GM04504 (cell line): ENCODE results near the gene CYBA.
A peak's percentile ranks its signal among the peaks of the same experiment; 100 is the strongest.
"Not testable (repeated sequence)": the region's sequence is repeated elsewhere in the genome, so short reads cannot be mapped to it uniquely, and the experiment has no call there.

Experiments
- DNase-seq: peaks from one replicate; pipeline ENCODE4 v3.0.0-alpha.2; 2012; ENCODE audit warnings: low read depth

The CYBA gene

GRCh38 chr16:88686062-88686438, 35.2 kb upstream of the CYBA start:
- no peak for DNase-seq

DNA sequence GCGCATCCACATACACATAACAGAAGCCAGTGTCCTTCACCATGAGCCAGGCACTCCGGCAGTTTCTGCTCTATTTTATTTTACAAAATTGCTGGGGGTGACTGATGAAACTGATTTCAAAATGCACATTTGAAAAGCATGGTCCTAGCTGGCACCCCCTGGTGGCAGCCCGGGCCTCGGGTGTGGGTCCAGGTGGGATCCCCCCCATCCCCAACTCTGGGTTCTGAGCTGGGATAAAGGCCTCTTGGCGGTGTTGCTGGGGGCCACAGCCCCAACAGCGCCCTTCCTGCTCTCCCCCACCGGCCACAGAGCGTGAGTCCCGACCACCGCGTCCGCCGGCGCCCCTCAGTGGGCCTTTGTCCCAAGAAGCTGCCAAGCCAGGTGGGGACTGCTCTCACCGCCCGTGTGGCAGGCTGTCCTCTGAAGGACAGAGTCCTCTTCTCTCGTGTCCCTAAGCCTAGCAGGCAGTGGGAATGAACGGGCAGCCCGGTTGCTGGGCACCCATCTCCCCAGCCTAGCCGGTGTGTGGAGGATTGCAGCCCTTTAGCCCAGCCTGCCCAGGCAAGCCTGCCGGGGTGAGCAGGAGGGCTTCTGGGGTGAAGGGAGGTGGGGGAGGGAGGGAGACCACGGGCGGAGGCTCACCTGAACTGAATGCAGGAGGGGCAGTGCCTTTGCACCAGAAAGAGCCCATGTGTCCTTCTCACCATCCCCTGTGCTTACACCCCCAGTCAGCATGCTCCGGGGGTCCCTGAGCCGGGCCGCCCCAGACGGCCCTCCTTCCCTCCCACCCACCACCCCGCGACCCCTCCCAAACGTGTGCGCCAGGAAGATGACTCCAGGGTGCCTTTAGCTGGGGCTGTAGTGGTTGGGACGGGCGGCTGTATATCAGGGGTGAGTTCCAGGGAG, 34.6 kb upstream of the CYBA start:
- no peak for DNase-seq

GRCh38 chr16:88684569-88685155, 33.8 kb upstream of the CYBA start:
- no peak for DNase-seq

GRCh38 chr16:88681709-88682451, 31.0 kb upstream of the CYBA start:
- no peak for DNase-seq

DNA sequence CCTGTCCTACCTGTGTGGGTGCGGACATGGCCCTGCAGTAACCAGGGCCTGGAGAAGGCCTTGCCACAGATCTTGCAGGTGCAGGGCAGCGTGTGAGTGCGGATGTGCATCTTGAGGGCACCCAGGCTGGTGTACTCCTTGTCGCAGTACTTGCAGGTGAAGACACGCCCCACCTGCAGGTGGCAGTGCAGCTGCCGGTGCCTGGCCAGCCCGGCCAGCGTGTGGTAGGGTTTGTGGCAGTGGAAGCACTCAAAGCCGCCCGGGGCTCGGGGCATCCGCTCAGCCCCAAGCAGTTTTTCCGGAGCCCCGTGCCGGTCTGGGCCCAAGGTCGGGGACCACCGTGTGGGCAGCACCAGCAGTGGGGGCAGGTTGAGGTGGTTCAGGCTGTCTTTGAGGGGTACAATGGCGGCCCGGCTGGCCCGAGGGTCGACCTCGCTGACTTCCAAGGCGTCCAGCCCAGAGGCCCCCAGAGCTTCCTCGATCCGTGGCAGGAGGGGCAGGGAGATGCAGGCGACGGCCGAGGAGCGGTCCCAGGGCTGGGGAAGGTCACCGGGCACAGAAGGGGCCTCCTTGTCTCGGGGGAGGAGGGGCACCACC, 30.3 kb upstream of the CYBA start:
- DNase-seq = no peak

DNA sequence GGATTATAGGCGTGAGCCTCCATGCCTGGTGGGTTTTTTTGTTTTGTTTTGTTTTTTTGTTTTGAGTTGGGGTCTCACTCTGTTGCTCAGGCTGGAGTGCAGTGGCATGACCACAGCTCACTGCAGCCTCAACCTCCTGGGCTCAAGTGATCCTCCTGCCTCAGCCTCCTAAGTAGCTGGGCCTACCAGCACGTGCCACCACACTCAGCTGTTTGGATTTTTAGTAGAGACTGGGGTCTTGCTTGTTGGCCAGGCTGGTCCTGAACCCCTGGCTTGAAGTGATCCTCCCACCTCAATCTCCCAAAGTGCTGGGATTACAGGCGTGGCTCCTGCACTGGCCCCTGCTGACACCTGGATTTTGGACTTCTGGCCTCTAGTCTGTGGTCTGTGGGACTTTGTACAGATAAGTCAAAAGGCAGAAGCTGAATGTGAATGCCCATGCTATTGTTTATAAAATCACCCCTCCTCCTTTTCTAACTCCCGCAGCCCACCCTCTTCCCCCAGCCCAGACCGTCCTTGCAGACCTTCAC, 29.8 kb upstream of the CYBA start:
- DNase-seq = no peak

DNA sequence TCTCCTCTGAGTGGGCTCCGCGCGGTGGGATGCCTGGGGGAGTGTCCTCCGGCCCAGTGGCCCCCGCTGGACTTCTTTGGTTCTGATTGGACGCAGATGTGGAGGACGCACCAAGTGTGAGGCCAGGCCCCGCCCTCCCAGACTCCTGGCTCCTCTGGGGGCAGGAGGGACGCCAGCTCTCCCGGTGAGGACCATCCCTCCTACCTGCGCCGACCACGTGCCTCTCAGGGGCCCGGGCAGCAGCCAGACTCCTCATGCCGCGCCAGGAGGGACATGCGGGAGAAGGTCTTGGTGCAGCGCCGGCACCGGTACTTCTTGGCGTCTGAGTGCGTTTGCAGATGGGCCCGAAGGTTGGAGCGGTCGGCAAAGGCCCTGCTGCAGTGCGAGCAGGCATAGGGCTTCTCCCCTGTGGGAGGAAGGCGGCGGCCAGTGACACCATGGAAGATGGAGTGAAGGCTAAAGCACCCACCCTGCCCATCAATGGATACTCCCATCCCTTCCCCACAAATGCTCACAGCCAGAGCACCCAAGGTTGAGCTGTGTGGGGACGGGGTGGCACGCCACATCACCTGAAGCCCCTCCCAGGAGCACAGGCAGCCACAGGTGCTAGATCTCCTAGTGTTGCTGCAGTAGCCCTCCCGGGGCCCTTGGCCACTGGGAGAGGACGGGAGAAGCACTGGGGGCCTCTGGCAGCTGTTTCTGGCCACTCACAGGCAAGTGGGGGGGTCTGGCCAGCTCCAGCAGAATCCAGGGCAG, 27.5 kb upstream of the CYBA start:
- no peak for DNase-seq

GRCh38 chr16:88677721-88678120, 26.9 kb upstream of the CYBA start:
- DNase-seq = no peak

GRCh38 chr16:88676502-88677242, 25.8 kb upstream of the CYBA start:
- no peak for DNase-seq

GRCh38 chr16:88673716-88674379, 23.0 kb upstream of the CYBA start:
- DNase-seq = no peak

GRCh38 chr16:88672776-88673175, 21.9 kb upstream of the CYBA start:
- no peak for DNase-seq

DNA sequence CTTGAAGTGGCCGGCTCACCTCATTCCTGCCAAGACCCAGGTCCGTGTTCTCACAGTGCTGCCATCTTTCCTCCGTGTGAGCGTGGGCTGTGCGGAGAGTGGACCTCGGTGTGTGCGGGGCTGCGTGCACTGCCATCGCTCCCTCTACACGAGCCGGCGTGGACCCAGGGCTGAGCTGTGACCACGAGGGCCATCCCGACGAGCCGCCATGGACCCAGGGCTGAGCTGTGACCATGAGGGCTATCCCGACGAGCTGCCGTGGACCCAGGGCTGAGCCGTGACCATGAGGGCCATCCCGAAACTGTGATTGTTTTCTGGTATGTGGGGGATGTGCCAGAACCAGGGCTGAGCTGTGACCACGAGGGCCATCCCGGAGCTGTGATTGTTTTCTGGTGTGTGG, 21.0 kb upstream of the CYBA start:
- DNase-seq = no peak

DNA sequence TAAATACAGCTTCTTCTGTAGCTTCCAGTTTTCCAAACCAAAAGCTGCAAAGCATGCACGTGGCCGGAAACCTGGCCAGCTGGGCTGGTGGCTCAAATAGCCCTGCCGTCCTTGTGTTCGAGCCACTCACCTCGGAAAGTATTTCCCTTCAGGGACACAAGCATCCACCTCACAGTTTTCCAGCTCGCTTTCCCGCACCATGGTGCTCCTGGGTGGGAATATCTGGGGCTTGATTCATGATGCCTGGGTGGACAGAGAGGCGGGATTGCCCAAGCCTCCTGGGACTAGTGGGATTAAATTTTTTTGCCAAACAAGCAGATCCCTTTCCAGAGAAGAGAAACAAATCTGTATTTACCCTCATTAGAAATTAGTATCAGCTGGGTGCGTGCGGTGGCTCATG, 19.1 kb upstream of the CYBA start:
- DNase-seq = no peak

GRCh38 chr16:88669493-88669892, 18.6 kb upstream of the CYBA start:
- DNase-seq = not testable (repeated sequence)

DNA sequence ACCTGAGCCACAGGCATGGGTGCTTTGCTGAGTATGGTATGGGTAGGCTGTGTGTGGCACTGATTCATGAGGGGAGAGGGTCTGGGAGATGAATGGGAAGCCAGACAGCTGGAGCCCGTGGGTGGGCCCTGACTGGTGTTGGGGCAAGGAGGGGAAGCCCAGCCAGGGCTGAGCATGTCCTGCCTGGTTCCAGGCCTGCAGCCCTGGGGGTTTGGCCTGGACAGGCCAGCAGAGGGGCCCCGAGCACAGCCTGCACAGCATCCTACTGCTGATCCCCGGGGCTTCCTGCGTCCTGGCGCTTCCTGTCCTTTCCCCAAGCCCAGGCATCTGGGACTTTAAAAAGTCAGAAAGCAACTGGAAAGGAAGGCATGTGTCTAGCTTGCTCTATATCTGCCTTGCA, 16.6 kb upstream of the CYBA start:
- DNase-seq = no peak

- DNase-seq = no peak
Observed at GRCh38 chr16:88665570-88665969, 14.7 kb upstream of the CYBA start.

DNA sequence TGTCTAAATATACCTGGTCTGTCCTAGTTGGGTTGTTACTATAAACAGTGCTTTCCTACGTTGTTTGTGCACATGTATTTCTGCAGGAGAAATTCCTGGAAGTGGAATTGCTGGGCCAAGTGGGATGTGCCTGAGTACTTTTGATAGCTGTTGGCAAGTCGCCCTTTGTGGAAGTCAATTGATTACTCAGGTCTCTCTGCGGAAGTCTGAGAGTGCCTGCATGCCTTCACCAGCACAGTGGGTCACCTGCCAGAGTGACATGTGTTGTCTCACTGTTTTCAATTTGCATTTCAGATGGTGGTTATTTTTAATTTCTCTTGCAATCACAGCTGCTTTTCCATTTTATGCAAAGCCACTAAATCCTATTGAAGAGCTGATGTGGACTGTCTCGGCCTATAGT, 14.3 kb upstream of the CYBA start:
- no peak for DNase-seq

DNA sequence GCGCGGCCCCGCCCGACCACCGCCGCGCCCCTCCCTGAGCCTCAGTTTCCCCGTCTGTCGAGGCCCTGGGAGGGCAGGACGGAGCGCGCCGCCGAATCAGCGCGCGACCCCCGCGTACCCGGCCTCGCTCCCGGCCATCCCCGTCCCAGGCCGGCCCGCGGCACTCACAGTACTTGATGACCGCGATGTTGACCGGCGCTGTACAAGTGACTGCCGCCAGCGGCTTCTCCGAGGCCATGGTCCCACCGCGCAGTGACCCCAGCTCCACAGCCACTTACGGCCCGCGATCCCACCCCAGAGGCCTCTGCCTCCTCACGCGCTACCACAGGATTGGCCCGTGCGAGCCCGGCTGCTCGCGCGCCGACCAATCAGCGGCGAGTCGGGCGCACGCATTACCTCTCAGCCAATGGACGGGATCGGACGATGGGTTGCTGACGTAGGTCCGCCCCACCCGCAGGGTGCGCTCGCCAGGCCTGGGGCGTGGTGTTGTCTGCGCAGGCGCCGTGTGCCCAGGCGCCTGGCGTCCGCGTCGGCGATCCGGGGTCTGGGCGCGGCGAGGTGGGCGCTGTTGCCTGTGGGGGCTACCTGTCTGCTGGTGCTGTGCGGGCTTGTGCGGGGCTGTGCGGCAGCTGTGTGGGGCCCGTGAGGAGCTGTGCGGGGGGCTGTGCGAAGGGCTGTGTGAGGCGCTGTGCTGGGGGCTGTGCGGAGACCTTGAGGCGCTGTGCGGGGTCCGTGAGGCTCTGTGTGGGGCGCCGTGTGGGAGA, 12.2 kb upstream of the CYBA start, which contains the start of gene MVD:
TSS of gene MVD (minus strand) at position 249 of the 764 bp plus-strand sequence. CDS start at position 238, 11 bp downstream.
- peak; percentile 92 for DNase-seq

DNA sequence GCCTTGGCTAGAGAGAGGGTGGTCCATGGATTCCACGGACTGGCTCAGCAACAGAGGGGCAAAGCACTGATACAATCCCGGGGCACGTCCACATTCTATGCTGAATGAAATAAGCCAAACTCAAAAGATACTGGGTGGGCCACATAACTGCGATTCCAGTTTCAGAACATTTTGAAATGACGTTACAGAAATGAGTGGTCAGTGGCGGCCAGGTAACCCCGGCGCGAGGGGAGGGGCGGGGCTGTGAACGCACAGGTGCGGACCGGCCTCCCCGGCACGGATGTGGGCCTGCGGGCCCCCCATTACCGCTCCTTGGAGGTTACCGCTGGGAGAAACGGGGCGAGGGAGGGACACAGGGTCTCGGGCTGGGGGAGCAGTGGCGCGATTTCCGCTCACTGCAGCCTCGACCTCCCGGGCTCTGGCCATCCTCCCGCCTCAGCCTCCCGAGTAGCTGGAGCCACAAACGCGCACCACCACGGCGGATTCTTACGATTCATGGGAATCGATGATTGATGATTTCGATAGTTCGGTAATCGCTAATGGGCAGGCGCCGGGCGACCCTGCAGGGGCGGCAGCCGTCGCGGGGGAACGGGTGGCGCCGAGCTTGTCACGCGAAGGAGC, 11.5 kb upstream of the CYBA start:
- DNase-seq = no peak
